ENCODE data around the gene RPS19. TPM values are rescaled to one million over a fixed set of nuclear protein-coding genes. Genes with fewer than 3 reads are reported as not detected.
A peak's percentile ranks its signal among the peaks of the same experiment; 100 is the strongest.

The RPS19 gene
- total and polyA plus RNA-seq, 9 donors = 2,442 to 4,411 (median 2,569) TPM

DNA sequence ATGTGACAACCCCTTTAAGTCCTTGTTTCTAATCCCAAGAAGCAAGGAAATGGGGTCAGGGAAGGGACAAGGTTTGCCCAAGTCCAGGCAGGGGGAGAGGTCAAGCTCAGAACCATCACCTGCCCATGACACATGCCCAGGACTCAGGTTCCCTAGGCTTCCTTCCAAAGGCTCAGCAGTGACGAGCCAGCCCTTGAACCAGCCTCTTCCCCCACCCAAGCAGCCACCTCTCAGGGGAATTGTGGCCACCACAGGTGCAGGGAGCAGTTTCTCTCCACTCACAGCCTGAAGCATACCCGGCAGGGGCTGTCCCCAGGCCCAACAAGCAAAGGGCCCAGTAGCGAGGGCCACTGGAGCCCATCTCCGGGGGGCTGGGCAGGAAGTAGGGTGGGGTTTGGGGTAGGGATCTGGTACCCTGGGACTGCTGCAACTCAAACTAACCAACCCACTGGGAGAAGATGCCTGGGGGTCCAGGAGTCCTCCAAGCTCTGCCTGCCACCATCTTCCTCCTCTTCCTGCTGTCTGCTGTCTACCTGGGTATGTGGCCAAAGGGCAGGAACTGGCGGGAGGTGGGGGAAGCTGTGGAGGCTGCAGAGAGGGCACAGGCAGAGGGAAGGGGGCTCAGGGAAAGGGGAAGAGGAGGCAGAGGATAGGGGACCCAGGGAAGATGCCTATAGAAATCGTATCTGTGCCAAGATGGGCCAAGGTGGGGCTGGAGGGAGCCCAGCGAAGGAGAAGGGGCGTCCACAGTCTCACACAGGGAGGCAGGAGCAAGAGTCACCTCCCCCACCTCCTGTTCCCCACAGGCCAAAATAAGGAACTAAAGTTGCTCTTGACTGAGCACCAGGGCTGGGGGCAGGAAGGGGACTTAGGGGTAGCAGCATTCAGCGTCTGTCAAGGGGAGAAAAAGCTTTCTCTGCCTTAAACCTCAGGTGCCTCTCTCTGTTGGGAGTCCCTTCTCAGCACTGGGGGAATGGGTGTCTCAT is 17.1 kb downstream of the RPS19 start, which contains the start of gene CD79A:
TSS of gene CD79A (plus strand) at position 433 of the 986 bp plus-strand sequence. CDS start at position 459, 26 bp downstream.
- no peak within 1 kb of the TSS for H3K4me3 ChIP-seq (ENCODE audit: low read length)
- no peak for DNase-seq
- WGBS (ENCODE audit: insufficient coverage) = 52% methylated on average over 2 of the region's 9 CpGs
- H3K27me3 ChIP-seq (ENCODE audit: control insufficient read depth, insufficient read depth, low read length) = peaks cover 4% of the 10 kb centered on the region
- H3K27ac ChIP-seq (ENCODE audit: low read length) = no peak within 1 kb of the TSS
- peaks cover 5% of the 10 kb centered on the region for H3K4me1 ChIP-seq (ENCODE audit: control insufficient read depth, insufficient read depth, low read length)
- H3K9me3 ChIP-seq (replicated peaks; ENCODE audit: control insufficient read depth, low read depth, low read length) = no peaks in the 10 kb centered on the region
- H3K36me3 ChIP-seq (ENCODE audit: control insufficient read depth, insufficient read depth, low read length) = peaks cover 2% of the 10 kb centered on the region

DNA sequence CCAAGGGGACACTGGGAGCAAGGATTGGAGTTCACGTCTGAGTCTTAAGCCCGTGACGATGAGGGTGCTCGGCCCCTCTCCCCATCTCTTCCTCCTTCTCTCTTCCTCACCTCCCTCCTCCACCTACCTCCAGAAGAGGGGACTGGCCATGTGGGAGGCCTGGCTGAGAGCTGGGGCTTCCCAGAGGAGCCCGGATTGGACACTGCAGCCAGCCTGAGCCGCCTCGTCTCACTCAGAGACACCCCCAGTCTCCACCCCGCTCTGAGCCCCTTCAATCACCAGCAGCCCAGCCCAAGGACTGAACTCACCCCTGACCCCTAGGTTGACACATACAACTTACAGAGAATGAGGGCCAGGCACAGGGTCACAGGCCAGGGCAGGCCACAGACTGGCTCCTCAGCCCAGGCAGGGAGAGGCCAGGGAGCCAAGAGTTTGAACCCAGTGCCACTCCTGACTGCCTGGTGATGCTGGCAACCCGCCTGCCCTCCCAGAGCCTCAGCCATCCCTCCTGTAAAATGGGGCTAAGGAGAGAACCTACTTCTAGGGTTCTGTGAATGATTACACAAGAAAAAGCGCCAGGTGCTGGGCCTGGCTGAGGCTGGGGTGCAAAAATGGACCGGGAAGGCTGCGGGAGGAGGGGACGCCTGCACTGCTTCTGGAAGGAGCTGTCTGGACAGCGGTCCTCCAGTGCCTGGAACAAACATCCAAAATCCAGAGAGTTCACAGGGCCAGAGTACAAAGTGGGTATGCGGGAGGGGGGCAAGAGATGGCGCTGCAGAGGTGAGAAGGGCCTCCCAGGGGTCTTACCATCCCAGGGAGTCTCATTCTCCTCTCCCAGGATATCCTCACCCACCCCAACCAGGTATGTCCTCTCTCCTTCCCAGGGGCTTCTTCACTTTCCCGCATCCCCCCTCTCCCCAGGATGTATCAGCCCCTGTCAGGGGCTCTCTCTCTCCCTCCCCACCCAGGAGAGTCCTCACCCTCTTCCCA is 18.2 kb downstream of the RPS19 start:
- no peak overlapping the region for H3K27ac ChIP-seq (ENCODE audit: low read length)
- H3K36me3 ChIP-seq (ENCODE audit: control insufficient read depth, insufficient read depth, low read length) = no peaks in the 10 kb centered on the region
- H3K4me1 ChIP-seq (ENCODE audit: control insufficient read depth, insufficient read depth, low read length) = peaks cover 6% of the 10 kb centered on the region
- 46% methylated on average over 11 of the region's 17 CpGs for WGBS (ENCODE audit: insufficient coverage)
- peaks cover 4% of the 10 kb centered on the region for H3K27me3 ChIP-seq (ENCODE audit: control insufficient read depth, insufficient read depth, low read length)
- no peak for DNase-seq
- no peaks in the 10 kb centered on the region for H3K9me3 ChIP-seq (replicated peaks; ENCODE audit: control insufficient read depth, low read depth, low read length)
- no peak overlapping the region for H3K4me3 ChIP-seq (ENCODE audit: low read length)

DNA sequence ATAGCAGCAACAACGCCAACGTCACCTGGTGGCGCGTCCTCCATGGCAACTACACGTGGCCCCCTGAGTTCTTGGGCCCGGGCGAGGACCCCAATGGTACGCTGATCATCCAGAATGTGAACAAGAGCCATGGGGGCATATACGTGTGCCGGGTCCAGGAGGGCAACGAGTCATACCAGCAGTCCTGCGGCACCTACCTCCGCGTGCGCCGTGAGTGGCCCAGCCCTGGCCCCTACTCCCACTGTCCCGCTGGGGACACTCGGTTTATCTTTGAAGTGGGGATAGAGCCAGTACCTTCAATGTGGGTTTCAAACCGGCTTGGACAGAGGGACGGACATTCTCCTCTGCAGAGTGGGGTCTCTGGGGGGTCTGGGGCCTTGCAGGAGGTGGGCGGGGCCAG is 19.0 kb downstream of the RPS19 start:
- Histone ChIP-seq H3K4me3 (ENCODE audit: low read length) (no peak overlapping the region), H3K9me3 (replicated peaks; ENCODE audit: control insufficient read depth, low read depth, low read length) (no peaks in the 10 kb centered on the region), H3K4me1 (ENCODE audit: control insufficient read depth, insufficient read depth, low read length) (peaks cover 12% of the 10 kb centered on the region), H3K27ac (ENCODE audit: low read length) (no peak overlapping the region), H3K36me3 (ENCODE audit: control insufficient read depth, insufficient read depth, low read length) (no peaks in the 10 kb centered on the region), H3K27me3 (ENCODE audit: control insufficient read depth, insufficient read depth, low read length) (peaks cover 4% of the 10 kb centered on the region)
- WGBS (ENCODE audit: insufficient coverage) = 85% methylated on average over 20 of the region's 21 CpGs
- DNase-seq = no peak

DNA sequence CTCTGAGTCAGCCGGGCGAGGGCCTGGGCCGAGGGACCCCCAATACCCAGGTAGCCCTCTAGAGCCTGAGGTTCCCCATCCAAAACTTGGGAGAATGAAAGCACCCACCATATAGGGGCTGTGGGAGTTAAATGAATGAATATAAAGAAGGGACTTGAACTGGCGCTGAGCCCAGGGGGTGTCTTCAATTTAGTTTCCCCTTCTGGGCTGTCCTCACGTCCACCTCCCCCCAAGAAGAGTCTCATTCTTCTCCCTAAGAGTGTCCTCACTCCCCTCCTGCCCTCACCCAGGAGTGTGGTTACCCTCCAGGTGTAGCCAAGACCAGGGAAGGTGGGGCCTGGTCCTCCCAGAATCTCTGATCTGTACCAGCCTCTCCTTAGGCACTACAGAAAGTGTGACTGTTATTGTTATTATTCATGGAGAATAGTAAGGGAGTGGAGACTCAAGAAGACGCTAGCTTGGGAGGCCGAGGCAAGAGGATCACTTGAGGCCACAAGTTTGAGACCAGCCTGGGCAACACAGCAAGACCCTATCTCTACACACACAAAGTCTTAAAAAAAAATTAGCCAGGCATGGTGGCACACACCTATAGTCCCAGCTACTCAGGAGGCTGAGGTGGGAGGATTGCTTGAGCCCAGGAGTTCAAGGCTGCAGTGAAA is 19.7 kb downstream of the RPS19 start:
- no peak overlapping the region for H3K27ac ChIP-seq (ENCODE audit: low read length)
- no peak overlapping the region for H3K4me3 ChIP-seq (ENCODE audit: low read length)
- DNase-seq = no peak
- H3K9me3 ChIP-seq (replicated peaks; ENCODE audit: control insufficient read depth, low read depth, low read length) = no peaks in the 10 kb centered on the region
- no peaks in the 10 kb centered on the region for H3K36me3 ChIP-seq (ENCODE audit: control insufficient read depth, insufficient read depth, low read length)
- H3K4me1 ChIP-seq (ENCODE audit: control insufficient read depth, insufficient read depth, low read length) = peaks cover 16% of the 10 kb centered on the region
- peaks cover 4% of the 10 kb centered on the region for H3K27me3 ChIP-seq (ENCODE audit: control insufficient read depth, insufficient read depth, low read length)
- WGBS (ENCODE audit: insufficient coverage) = no CpG with 5 or more reads among the region's 7 CpGs

DNA sequence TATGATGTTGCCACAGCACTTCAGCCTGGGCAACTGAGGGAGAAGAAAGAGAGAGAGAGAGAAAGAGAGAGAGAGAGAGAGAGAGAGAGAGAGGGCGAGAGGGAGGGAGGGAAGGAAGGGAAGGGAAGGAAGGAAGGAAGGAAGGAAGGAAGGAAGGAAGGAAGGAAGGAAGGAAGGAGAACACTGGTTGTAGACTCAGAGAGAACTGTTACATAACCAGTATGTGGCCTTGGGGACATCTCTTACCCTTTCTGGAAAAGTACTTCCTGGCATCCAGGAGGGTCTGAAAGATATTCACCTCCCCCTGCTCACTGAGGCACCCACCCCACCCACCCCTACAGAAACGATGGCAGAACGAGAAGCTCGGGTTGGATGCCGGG is 20.3 kb downstream of the RPS19 start:
- H3K36me3 ChIP-seq (ENCODE audit: control insufficient read depth, insufficient read depth, low read length) = no peaks in the 10 kb centered on the region
- peaks cover 4% of the 10 kb centered on the region for H3K27me3 ChIP-seq (ENCODE audit: control insufficient read depth, insufficient read depth, low read length)
- no peak overlapping the region for H3K27ac ChIP-seq (ENCODE audit: low read length)
- no peak for DNase-seq
- H3K9me3 ChIP-seq (replicated peaks; ENCODE audit: control insufficient read depth, low read depth, low read length) = no peaks in the 10 kb centered on the region
- WGBS (ENCODE audit: insufficient coverage) = no CpG with 5 or more reads among the region's 5 CpGs
- H3K4me3 ChIP-seq (ENCODE audit: low read length) = no peak overlapping the region
- H3K4me1 ChIP-seq (ENCODE audit: control insufficient read depth, insufficient read depth, low read length) = peaks cover 20% of the 10 kb centered on the region

DNA sequence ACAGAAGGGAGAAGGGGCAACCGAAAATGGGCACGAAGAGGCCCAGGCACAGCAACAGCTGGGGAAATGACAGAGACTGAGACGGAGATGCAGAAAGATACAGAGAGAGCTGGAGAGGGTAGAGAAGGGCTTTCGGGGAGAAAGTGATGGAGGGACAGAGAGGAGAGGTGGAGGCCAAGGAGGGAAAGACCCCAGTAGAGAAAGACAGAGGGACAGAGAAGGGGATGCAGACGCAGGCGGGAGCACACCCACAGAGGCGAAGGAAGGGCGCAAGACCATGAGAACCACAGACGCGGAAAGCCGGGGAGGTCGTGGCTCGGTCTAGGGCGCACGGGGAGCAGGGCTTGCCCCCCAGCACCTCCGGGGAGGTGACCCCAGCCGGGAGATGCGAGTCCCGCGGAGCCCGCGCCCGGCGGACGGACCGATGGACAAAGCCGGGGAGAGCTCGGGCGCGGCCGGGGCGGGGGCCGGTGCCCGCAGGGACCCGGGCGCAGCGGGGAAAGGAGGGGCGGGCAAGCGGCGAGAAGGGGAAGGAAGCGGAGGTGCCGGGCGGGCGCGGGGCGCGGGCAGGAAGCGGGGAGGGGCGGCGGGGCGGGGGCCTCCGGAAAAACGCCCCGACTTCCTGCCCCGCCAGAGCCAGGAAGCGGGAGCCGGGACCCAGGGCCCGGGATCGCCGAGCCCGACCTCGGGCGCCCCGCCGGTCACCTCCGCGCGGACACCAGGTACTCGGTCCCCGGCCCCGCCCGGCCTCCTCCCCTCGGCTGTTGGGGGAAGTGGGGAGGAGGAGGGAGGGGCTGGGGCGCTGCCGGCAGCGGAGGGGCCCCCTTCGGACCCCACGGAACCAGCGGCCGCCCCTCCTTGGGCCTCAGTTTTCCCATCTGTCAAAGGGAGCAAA is 22.8 kb downstream of the RPS19 start, which contains the start of gene ARHGEF1:
TSS of gene ARHGEF1 (plus strand) at position 617 of the 895 bp plus-strand sequence. CDS start 4,899 bp downstream, outside the sequence.
- H3K4me1 ChIP-seq (ENCODE audit: control insufficient read depth, insufficient read depth, low read length) = peaks cover 28% of the 10 kb centered on the region
- WGBS (ENCODE audit: insufficient coverage) = 1% methylated on average over 71 of the region's 80 CpGs
- peaks cover 4% of the 10 kb centered on the region for H3K27me3 ChIP-seq (ENCODE audit: control insufficient read depth, insufficient read depth, low read length)
- peak within 1 kb of the TSS; percentile 82 for H3K27ac ChIP-seq (ENCODE audit: low read length)
- no peaks in the 10 kb centered on the region for H3K9me3 ChIP-seq (replicated peaks; ENCODE audit: control insufficient read depth, low read depth, low read length)
- peaks cover 3% of the 10 kb centered on the region for H3K36me3 ChIP-seq (ENCODE audit: control insufficient read depth, insufficient read depth, low read length)
- H3K4me3 ChIP-seq (ENCODE audit: low read length) = peak within 1 kb of the TSS; percentile 81
- DNase-seq = peak; percentile 57

DNA sequence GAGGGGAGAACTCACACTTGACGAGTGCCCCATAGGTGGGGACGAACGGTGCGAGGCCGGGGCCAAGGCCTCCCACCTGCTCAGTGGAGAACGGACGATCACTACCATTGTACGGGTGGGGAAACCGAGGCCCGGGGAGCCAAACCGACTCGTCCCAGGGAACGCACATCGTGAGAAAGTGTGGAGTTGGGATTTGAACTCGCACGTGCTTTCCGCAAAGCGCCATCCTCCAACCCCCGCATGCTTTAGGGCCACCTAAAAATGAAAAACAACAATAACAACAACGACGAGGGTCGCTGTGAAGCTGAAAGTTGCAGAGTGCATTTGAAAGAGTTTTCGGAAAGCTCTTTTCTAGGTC is 23.4 kb downstream of the RPS19 start:
- DNase-seq = no peak
- H3K4me1 ChIP-seq (ENCODE audit: control insufficient read depth, insufficient read depth, low read length) = peaks cover 29% of the 10 kb centered on the region
- no peaks in the 10 kb centered on the region for H3K9me3 ChIP-seq (replicated peaks; ENCODE audit: control insufficient read depth, low read depth, low read length)
- WGBS (ENCODE audit: insufficient coverage) = under 1% methylated on average over 19 of the region's 23 CpGs
- peak overlapping the region; percentile 81 for H3K4me3 ChIP-seq (ENCODE audit: low read length)
- H3K27ac ChIP-seq (ENCODE audit: low read length) = peak overlapping the region; percentile 81
- H3K27me3 ChIP-seq (ENCODE audit: control insufficient read depth, insufficient read depth, low read length) = peaks cover 2% of the 10 kb centered on the region
- peaks cover 5% of the 10 kb centered on the region for H3K36me3 ChIP-seq (ENCODE audit: control insufficient read depth, insufficient read depth, low read length)

DNA sequence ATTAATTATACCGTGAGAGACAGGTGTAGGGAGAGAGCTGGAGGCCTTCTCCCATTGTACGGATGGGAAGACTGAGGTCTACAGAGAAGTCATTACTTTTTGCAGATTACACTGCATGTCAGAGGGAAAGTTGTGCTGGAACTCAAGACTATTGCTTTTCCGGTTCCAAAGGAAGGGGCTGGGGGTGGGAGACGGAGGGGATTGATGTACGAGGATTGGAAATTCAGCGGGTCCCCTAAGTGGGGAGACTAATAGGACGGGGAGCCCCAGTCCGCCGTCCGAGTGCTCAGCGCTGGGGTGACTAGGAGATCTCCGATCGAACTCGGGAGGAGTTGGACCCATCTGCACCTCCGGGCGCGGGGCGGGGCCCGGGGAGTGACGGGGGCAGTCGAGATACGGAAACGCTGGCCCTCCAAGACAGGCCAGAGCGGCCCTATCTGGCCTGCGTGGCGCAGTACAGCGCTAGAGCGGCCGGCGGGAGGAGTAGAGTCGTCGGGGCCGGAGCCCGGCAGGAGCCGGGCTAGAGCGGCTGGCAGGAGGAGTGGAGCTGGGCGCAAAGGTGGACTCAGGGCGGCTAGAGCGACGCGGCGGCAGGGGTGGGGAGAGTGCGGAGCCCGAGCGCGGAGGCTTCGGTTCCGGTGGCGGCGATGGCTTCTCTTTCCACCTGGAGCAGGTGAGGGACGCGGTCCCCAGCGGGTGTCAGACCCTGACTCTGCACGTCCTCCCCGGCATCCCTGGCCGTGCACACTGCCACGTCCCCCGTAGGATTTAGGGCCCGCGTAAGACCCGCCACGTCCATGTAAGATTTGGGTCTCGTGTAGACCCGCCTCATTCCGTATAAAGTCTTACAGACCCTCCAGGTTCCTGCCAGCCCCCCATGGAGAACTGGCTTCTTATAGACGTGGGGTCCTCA is 24.0 kb downstream of the RPS19 start:
- peak; percentile 98 for DNase-seq
- Histone ChIP-seq H3K27ac (ENCODE audit: low read length) (peak overlapping the region; percentile 81), H3K4me1 (ENCODE audit: control insufficient read depth, insufficient read depth, low read length) (peaks cover 29% of the 10 kb centered on the region), H3K27me3 (ENCODE audit: control insufficient read depth, insufficient read depth, low read length) (peaks cover under 1% of the 10 kb centered on the region), H3K36me3 (ENCODE audit: control insufficient read depth, insufficient read depth, low read length) (peaks cover 10% of the 10 kb centered on the region), H3K4me3 (ENCODE audit: low read length) (peak overlapping the region; percentile 81), H3K9me3 (replicated peaks; ENCODE audit: control insufficient read depth, low read depth, low read length) (no peaks in the 10 kb centered on the region)
- under 1% methylated on average over 66 of the region's 66 CpGs for WGBS (ENCODE audit: insufficient coverage)
